ENCODE data around the gene LRRC4C.

Gene LRRC4C

DNA sequence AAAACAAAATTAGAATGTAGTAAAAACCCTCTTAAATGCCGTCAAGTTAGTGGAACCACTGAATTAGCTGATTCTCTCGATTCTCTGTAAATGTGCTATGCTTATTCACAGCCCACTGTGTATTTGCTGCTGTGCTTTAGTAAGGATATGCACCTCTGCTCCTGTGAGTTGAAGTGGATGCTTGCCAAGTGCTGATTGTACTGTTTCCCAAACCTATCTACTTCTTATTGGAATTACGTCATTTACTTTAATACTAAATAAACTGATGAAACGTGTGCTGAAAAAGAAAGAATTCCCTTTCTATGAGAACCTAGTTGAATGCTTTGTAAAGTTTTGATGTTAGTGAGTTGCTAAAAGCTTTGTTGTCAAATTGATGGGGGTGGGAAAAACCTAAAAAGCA is 158.4 kb downstream of the LRRC4C start:
- H3K9me2 ChIP-seq (ENCODE audit: low read depth, low read length) = no peaks in the 10 kb centered on the region
- H3K4me2 ChIP-seq (ENCODE audit: low read length) = no peak overlapping the region
- H3K27me3 ChIP-seq (ENCODE audit: insufficient read depth, low read length) = no peaks in the 10 kb centered on the region
- no peak overlapping the region for H3K4me3 ChIP-seq (ENCODE audit: low read depth, low read length, poor library complexity, severe bottlenecking)
- H3K27ac ChIP-seq (ENCODE audit: low read depth, low read length, poor library complexity, severe bottlenecking) = no peak overlapping the region
- H4K20me1 ChIP-seq (ENCODE audit: insufficient read depth, low read length) = no peaks in the 10 kb centered on the region
- no peaks in the 10 kb centered on the region for H3F3A ChIP-seq (ENCODE audit: insufficient read depth, low read length)
- H2AFZ ChIP-seq (ENCODE audit: low read length) = no peak overlapping the region
- no peak for TF ChIP-seq EZH2 (IDR thresholded peaks at IDR 0.05; ENCODE audit: borderline replicate concordance, low read length)
- TF ChIP-seq, protein P1, sequence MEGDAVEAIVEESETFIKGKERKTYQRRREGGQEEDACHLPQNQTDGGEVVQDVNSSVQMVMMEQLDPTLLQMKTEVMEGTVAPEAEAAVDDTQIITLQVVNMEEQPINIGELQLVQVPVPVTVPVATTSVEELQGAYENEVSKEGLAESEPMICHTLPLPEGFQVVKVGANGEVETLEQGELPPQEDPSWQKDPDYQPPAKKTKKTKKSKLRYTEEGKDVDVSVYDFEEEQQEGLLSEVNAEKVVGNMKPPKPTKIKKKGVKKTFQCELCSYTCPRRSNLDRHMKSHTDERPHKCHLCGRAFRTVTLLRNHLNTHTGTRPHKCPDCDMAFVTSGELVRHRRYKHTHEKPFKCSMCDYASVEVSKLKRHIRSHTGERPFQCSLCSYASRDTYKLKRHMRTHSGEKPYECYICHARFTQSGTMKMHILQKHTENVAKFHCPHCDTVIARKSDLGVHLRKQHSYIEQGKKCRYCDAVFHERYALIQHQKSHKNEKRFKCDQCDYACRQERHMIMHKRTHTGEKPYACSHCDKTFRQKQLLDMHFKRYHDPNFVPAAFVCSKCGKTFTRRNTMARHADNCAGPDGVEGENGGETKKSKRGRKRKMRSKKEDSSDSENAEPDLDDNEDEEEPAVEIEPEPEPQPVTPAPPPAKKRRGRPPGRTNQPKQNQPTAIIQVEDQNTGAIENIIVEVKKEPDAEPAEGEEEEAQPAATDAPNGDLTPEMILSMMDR (IDR thresholded peaks at IDR 0.05; ENCODE audit: low read length) = no peak
- H3K36me3 ChIP-seq (ENCODE audit: insufficient read depth, low read length) = no peaks in the 10 kb centered on the region
- H3K9me3 ChIP-seq (ENCODE audit: low read length) = no peaks in the 10 kb centered on the region
- H3K9ac ChIP-seq (ENCODE audit: low read length) = no peak overlapping the region
- H3K4me1 ChIP-seq (ENCODE audit: insufficient read depth, low read length, severe bottlenecking) = no peaks in the 10 kb centered on the region
- no peaks in the 10 kb centered on the region for H3K79me2 ChIP-seq (ENCODE audit: insufficient read depth, low read length)

DNA sequence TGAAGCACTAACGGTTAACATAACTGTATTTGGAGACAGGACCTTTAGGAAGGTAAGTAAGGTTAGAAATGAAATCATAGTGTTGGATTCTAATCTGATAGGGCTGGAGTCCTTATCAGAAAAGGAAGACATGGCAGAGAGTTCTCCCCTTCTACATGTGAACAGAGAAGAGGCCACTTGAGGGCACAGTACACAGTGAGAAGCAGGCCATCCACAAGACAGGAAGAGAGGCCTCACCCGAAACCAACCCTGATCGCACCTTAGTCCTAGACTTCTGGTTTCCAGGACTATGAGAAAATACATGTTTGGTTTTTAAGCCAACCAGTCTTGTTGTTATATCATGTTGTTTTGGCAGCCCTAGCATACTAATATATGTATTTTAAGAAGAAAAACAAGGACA is 170.0 kb downstream of the LRRC4C start:
- no peaks in the 10 kb centered on the region for H3K79me2 ChIP-seq (ENCODE audit: insufficient read depth, low read length)
- no peak overlapping the region for H3K4me3 ChIP-seq (ENCODE audit: low read depth, low read length, poor library complexity, severe bottlenecking)
- no peak overlapping the region for H3K4me2 ChIP-seq (ENCODE audit: low read length)
- H3K9me2 ChIP-seq (ENCODE audit: low read depth, low read length) = no peaks in the 10 kb centered on the region
- H3K27ac ChIP-seq (ENCODE audit: low read depth, low read length, poor library complexity, severe bottlenecking) = no peak overlapping the region
- TF ChIP-seq EZH2 (IDR thresholded peaks at IDR 0.05; ENCODE audit: borderline replicate concordance, low read length) = no peak
- TF ChIP-seq, protein P1 (IDR thresholded peaks at IDR 0.05; ENCODE audit: low read length) = no peak
- no peak overlapping the region for H2AFZ ChIP-seq (ENCODE audit: low read length)
- H4K20me1 ChIP-seq (ENCODE audit: insufficient read depth, low read length) = no peaks in the 10 kb centered on the region
- H3K4me1 ChIP-seq (ENCODE audit: insufficient read depth, low read length, severe bottlenecking) = no peaks in the 10 kb centered on the region
- H3K36me3 ChIP-seq (ENCODE audit: insufficient read depth, low read length) = no peaks in the 10 kb centered on the region
- no peak overlapping the region for H3K9ac ChIP-seq (ENCODE audit: low read length)
- H3K27me3 ChIP-seq (ENCODE audit: insufficient read depth, low read length) = no peaks in the 10 kb centered on the region
- H3F3A ChIP-seq (ENCODE audit: insufficient read depth, low read length) = no peaks in the 10 kb centered on the region
- no peaks in the 10 kb centered on the region for H3K9me3 ChIP-seq (ENCODE audit: low read length)

DNA sequence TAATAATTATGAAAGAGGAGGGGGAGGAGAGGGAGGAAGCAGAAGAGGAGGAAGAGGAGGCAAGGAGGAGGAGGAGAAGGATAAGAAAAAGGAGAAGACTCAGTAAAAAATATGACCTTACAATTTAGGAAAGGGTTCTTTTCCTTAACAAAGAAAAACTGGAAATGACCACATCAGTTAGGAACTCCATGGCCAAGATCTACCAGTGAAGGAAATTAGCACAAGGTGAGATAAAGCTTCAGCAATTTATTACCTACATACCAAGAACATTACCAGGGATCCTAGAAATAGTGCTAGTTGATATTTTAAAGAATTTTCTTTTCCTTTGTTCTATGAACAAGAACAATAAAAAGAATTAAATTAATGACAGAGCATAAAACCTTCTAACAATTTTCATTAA is 172.7 kb downstream of the LRRC4C start:
- H4K20me1 ChIP-seq (ENCODE audit: insufficient read depth, low read length) = no peaks in the 10 kb centered on the region
- H3K9me2 ChIP-seq (ENCODE audit: low read depth, low read length) = no peaks in the 10 kb centered on the region

More for the DNA sequence above, 172.7 kb downstream of the LRRC4C start:
- no peaks in the 10 kb centered on the region for H3K9me3 ChIP-seq (ENCODE audit: low read length)
- no peak overlapping the region for H3K4me2 ChIP-seq (ENCODE audit: low read length)
- H3K27ac ChIP-seq (ENCODE audit: low read depth, low read length, poor library complexity, severe bottlenecking) = no peak overlapping the region
- no peaks in the 10 kb centered on the region for H3F3A ChIP-seq (ENCODE audit: insufficient read depth, low read length)
- H2AFZ ChIP-seq (ENCODE audit: low read length) = no peak overlapping the region
- H3K4me3 ChIP-seq (ENCODE audit: low read depth, low read length, poor library complexity, severe bottlenecking) = no peak overlapping the region
- no peaks in the 10 kb centered on the region for H3K36me3 ChIP-seq (ENCODE audit: insufficient read depth, low read length)
- TF ChIP-seq EZH2 (IDR thresholded peaks at IDR 0.05; ENCODE audit: borderline replicate concordance, low read length) = no peak
- TF ChIP-seq, protein P1 (IDR thresholded peaks at IDR 0.05; ENCODE audit: low read length) = no peak
- H3K4me1 ChIP-seq (ENCODE audit: insufficient read depth, low read length, severe bottlenecking) = no peaks in the 10 kb centered on the region
- no peaks in the 10 kb centered on the region for H3K79me2 ChIP-seq (ENCODE audit: insufficient read depth, low read length)
- H3K27me3 ChIP-seq (ENCODE audit: insufficient read depth, low read length) = no peaks in the 10 kb centered on the region
- H3K9ac ChIP-seq (ENCODE audit: low read length) = no peak overlapping the region

Data from OCI-LY1 (cell line).